Breast epithelium (tissue), 4 donors: ENCODE data around the gene NAV2. TPM values are rescaled to one million over a fixed set of nuclear protein-coding genes. Genes with fewer than 3 reads are reported as not detected.
A peak's percentile ranks its signal among the peaks of the same experiment; 100 is the strongest.

Experiments used
- DNase-seq, 2 donors: peaks; one replicate each; pipeline ENCODE4 v3.0.0-alpha.2; 2019; ENCODE audit warnings: low spot score in 2 of 2
- H3K27ac ChIP-seq, 2 donors: fragments of 200-600 bp; sonication (generic) in 1 of 2; one replicate each; pipeline ENCODE4 v1.5.1; 2016 to 2019; ENCODE audit warnings: mild to moderate bottlenecking in 1 of 2
- H3K27me3 ChIP-seq, 2 donors: fragments of 200-600 bp; sonication (generic) in 1 of 2; one replicate each; pipeline versions ENCODE4 v1.5.1 to v1.6.0; 2017 to 2019; ENCODE audit warnings: control low read depth in 1 of 2, mild to moderate bottlenecking in 1 of 2
- H3K36me3 ChIP-seq: fragments of 200-600 bp; one replicate; pipeline ENCODE4 v1.5.1; 2019
- H3K4me1 ChIP-seq, 2 donors: fragments of 200-600 bp; sonication (generic); one replicate each; pipeline ENCODE4 v1.5.1; 2016 to 2019; ENCODE audit warnings: control low read depth in 1 of 2
- H3K4me3 ChIP-seq, 3 donors: fragments of 200-600 bp; sonication (generic); 1 replicate in 2 of 3; 2 replicates in 1 of 3; pipeline ENCODE4 v1.5.1; 2016 to 2019; ENCODE audit warnings: mild to moderate bottlenecking in 3 of 3, moderate library complexity in 2 of 3
- H3K9me3 ChIP-seq, 2 donors: fragments of 200-600 bp; sonication (generic) in 1 of 2; one replicate each; pipeline ENCODE4 v1.5.1; 2016 to 2019; ENCODE audit warnings: control low read depth in 1 of 2
- CTCF ChIP-seq, 3 donors: fragments of 450-650 bp; IDR thresholded peaks; one replicate each; pipeline ENCODE4 v1.5.1; 2016 to 2017; ENCODE audit warnings: antibody characterized with exemption in 3 of 3, mild to moderate bottlenecking in 3 of 3, moderate library complexity in 3 of 3
- POLR2A ChIP-seq: fragments of 450-650 bp; IDR thresholded peaks from one replicate; pipeline ENCODE4 v1.6.1; 2016; ENCODE audit warnings: antibody characterized with exemption, mild to moderate bottlenecking, moderate library complexity
- POLR2AphosphoS5 ChIP-seq, 3 donors: sonication (generic); formaldehyde crosslinking; IDR thresholded peaks; one replicate each; pipeline ENCODE4 v1.6.1; 2017; ENCODE audit warnings: antibody characterized with exemption in 3 of 3
- intact Hi-C: fragments of 100-400 bp; cut with DNase I; formaldehyde crosslinking; loops from one replicate; pipeline ENCODE4 v1.15.1; 2023; ENCODE audit warnings: low total_unique reads
- total RNA-seq, 3 donors: library from RNA; depleted of rRNA; stranded (reverse); fragments of >200 nt; gene quantifications; one replicate each; pipeline ENCODE4 v1.1.0, GENCODE V29; 2016

The NAV2 gene
- total RNA-seq, 3 donors from 2014 or later = 28.2 to 61.8 (median 31.4) TPM

- Histone ChIP-seq H3K36me3 (no peaks in the 10 kb centered on the region), H3K27me3 (no peaks in the 10 kb centered on the region), H3K4me3 (no peak overlapping the region), H3K4me1 (no peaks in the 10 kb centered on the region), H3K9me3 (no peaks in the 10 kb centered on the region), H3K27ac (peak overlapping the region; percentile 69 to 81)
- DNase-seq = peak in 1 of 2 donors; percentile 52
- intact Hi-C loops = no loop called here
- TF ChIP-seq CTCF (IDR thresholded peaks at IDR 0.05) (no peak), POLR2AphosphoS5 (IDR thresholded peaks at IDR 0.05) (no peak), POLR2A (no peak)
Measured at GRCh38 chr11:19978668-19979518, 266.3 kb downstream of the NAV2 start.

GRCh38 chr11:19979519-19979845, 266.8 kb downstream of the NAV2 start:
- no peak for DNase-seq
- H3K9me3 ChIP-seq = no peaks in the 10 kb centered on the region
- H3K36me3 ChIP-seq = no peaks in the 10 kb centered on the region
- intact Hi-C loops = no loop called here
- no peak overlapping the region for H3K4me3 ChIP-seq
- no peak for TF ChIP-seq CTCF (IDR thresholded peaks at IDR 0.05)
- no peak for TF ChIP-seq POLR2A
- no peak for TF ChIP-seq POLR2AphosphoS5 (IDR thresholded peaks at IDR 0.05)
- H3K4me1 ChIP-seq = no peaks in the 10 kb centered on the region
- H3K27me3 ChIP-seq = no peaks in the 10 kb centered on the region
- peak overlapping the region; percentile 69 to 81 for H3K27ac ChIP-seq

- no peaks in the 10 kb centered on the region for H3K27me3 ChIP-seq
- H3K9me3 ChIP-seq = no peaks in the 10 kb centered on the region
- no peaks in the 10 kb centered on the region for H3K4me1 ChIP-seq
- intact Hi-C loops = no loop called here
- DNase-seq = no peak
- peak overlapping the region; percentile 69 to 81 for H3K27ac ChIP-seq
- no peak overlapping the region for H3K4me3 ChIP-seq
- TF ChIP-seq POLR2A = no peak
- TF ChIP-seq CTCF (IDR thresholded peaks at IDR 0.05) = no peak
- no peak for TF ChIP-seq POLR2AphosphoS5 (IDR thresholded peaks at IDR 0.05)
- no peaks in the 10 kb centered on the region for H3K36me3 ChIP-seq
Measured at GRCh38 chr11:19980388-19980787, 267.8 kb downstream of the NAV2 start.

- no peaks in the 10 kb centered on the region for H3K27me3 ChIP-seq
- no peaks in the 10 kb centered on the region for H3K36me3 ChIP-seq
- peak overlapping the region; percentile 16 to 81 for H3K27ac ChIP-seq
- TF ChIP-seq POLR2A (no peak), POLR2AphosphoS5 (IDR thresholded peaks at IDR 0.05) (no peak), CTCF (IDR thresholded peaks at IDR 0.05) (no peak)
- H3K4me1 ChIP-seq = no peaks in the 10 kb centered on the region
- H3K9me3 ChIP-seq = no peaks in the 10 kb centered on the region
- DNase-seq = no peak
- H3K4me3 ChIP-seq = no peak overlapping the region
- intact Hi-C loops = no loop called here
Measured at GRCh38 chr11:19980957-19981669, 268.5 kb downstream of the NAV2 start.
